Activated CD8-positive, alpha-beta T cell treated with anti-CD3 and anti-CD28 coated beads for 36 hours (primary cell): ENCODE data around the gene NUAK2. TPM values are rescaled to one million over a fixed set of nuclear protein-coding genes. Genes with fewer than 3 reads are reported as not detected.

Source experiments
- ATAC-seq: fragments of 200-7000 bp; cut with Tn5 transposase; one replicate; pipeline ENCODE4 v1.10.0; 2021; ENCODE audit warnings: mild to moderate bottlenecking, moderate library complexity
- CTCF ChIA-PET: fragments of 350-600 bp; sonication (Branson Sonifier 250); formaldehyde crosslinking; loops from one replicate; lab custom pipeline; 2021; ENCODE audit warnings: antibody characterized with exemption; lab: Charles Lee
- POLR2A ChIA-PET: fragments of 350-600 bp; sonication (Branson Sonifier 250); formaldehyde crosslinking; loops from one replicate; lab custom pipeline; 2021; ENCODE audit warnings: antibody characterized with exemption; lab: Charles Lee
- DNase-seq: peaks from one replicate; pipeline ENCODE4 v3.0.0-alpha.2; 2020
- H3K27ac Mint-ChIP-seq: one replicate; pipeline ENCODE4 v1.8.0; 2021; ENCODE audit warnings: mild to moderate bottlenecking, mixed read lengths
- H3K27me3 Mint-ChIP-seq: one replicate; pipeline ENCODE4 v1.8.0; 2021; ENCODE audit warnings: mixed read lengths
- H3K36me3 Mint-ChIP-seq: one replicate; pipeline ENCODE4 v1.8.0; 2021; ENCODE audit warnings: low read depth, mixed read lengths
- H3K4me1 Mint-ChIP-seq: one replicate; pipeline ENCODE4 v1.8.0; 2021; ENCODE audit warnings: low read depth, mixed read lengths
- H3K4me3 Mint-ChIP-seq: one replicate; pipeline ENCODE4 v1.8.0; 2021; ENCODE audit warnings: mild to moderate bottlenecking, moderate library complexity, mixed read lengths
- H3K9me3 Mint-ChIP-seq: one replicate; pipeline ENCODE4 v1.8.0; 2021; ENCODE audit warnings: mixed read lengths
- CTCF ChIP-seq: fragments of 200-600 bp; IDR thresholded peaks from one replicate; pipeline ENCODE4 v1.8.0; 2022; ENCODE audit warnings: antibody characterized with exemption, mild to moderate bottlenecking
- intact Hi-C: fragments of 100-400 bp; cut with micrococcal nuclease; formaldehyde crosslinking; loops from one replicate; pipeline ENCODE4 v1.10.0; 2022
- total RNA-seq, 2 experiments: library from RNA; stranded (reverse); gene quantifications; one replicate each; pipeline ENCODE4 v1.2.3, GENCODE V29; 2021

The NUAK2 gene
- total RNA-seq, 2 experiments from 2014 or later, result 1.9 TPM

- intact Hi-C loops, result no loop called here
- no peaks in the 10 kb centered on the region for H3K27me3 Mint-ChIP-seq
- peak; percentile 97 for DNase-seq
- TF ChIP-seq CTCF, result no peak
- H3K9me3 Mint-ChIP-seq, result no peaks in the 10 kb centered on the region
- no peaks in the 10 kb centered on the region for H3K36me3 Mint-ChIP-seq
- peaks cover 70% of the 10 kb centered on the region for H3K4me1 Mint-ChIP-seq
- CTCF ChIA-PET, result interaction anchor here (0.7 to 23.4 kb wide), 7 partner anchors 10 to 197 kb away, joined by 3 to 1285 read pairs (median 4); partner anchors contain the start of gene NUAK2
- peak; percentile 76 for ATAC-seq
- peak overlapping the region; percentile 26 for H3K4me3 Mint-ChIP-seq
- H3K27ac Mint-ChIP-seq, result peak overlapping the region; percentile 85
- POLR2A ChIA-PET, result interaction anchor here (0.6 to 10.4 kb wide), 7 partner anchors 10 to 460 kb away, joined by 3 to 158 read pairs (median 3); partner anchors contain the start of gene NUAK2
Measured at GRCh38 chr1:205287767-205288559, 33.6 kb downstream of the NUAK2 start.

GRCh38 chr1:205287076-205287475 is 34.5 kb downstream of the NUAK2 start:
- intact Hi-C loops, result no loop called here
- no peaks in the 10 kb centered on the region for H3K27me3 Mint-ChIP-seq
- ChIA-PET POLR2A (interaction anchor here (1.2 to 10.4 kb wide), 3 partner anchors 17 to 32 kb away, joined by 4 to 158 read pairs (median 7); partner anchors contain the start of gene NUAK2), CTCF (interaction anchor here (9.5 to 23.4 kb wide), 2 partner anchors 14 to 36 kb away, joined by 128 to 1285 read pairs; partner anchors contain the start of gene NUAK2)
- DNase-seq, result no peak
- ATAC-seq, result no peak
- H3K36me3 Mint-ChIP-seq, result no peaks in the 10 kb centered on the region
- no peaks in the 10 kb centered on the region for H3K9me3 Mint-ChIP-seq
- no peak overlapping the region for H3K4me3 Mint-ChIP-seq
- H3K27ac Mint-ChIP-seq, result peak overlapping the region; percentile 66
- peaks cover 73% of the 10 kb centered on the region for H3K4me1 Mint-ChIP-seq
- TF ChIP-seq CTCF, result no peak

- DNase-seq (peak; percentile 88), ATAC-seq (no peak)
- intact Hi-C loops, result no loop called here
- no peaks in the 10 kb centered on the region for H3K9me3 Mint-ChIP-seq
- peaks cover 67% of the 10 kb centered on the region for H3K4me1 Mint-ChIP-seq
- no peak for TF ChIP-seq CTCF
- H3K36me3 Mint-ChIP-seq, result no peaks in the 10 kb centered on the region
- H3K27me3 Mint-ChIP-seq, result no peaks in the 10 kb centered on the region
- H3K4me3 Mint-ChIP-seq, result peak overlapping the region; percentile 57
- ChIA-PET POLR2A (interaction anchor here (0.6 to 10.4 kb wide), 5 partner anchors 10 to 68 kb away, joined by 4 to 158 read pairs (median 7); partner anchors contain the start of gene NUAK2), CTCF (interaction anchor here (0.6 to 23.4 kb wide), 4 partner anchors 13 to 172 kb away, joined by 3 to 1285 read pairs (median 66); partner anchors contain the start of gene NUAK2)
- H3K27ac Mint-ChIP-seq, result peak overlapping the region; percentile 66
Measured at GRCh38 chr1:205286335-205286950, 35.1 kb downstream of the NUAK2 start.

- Mint-ChIP-seq H3K9me3 (peaks cover 3% of the 10 kb centered on the region), H3K27ac (peak overlapping the region; percentile 66), H3K27me3 (no peaks in the 10 kb centered on the region), H3K4me1 (peaks cover 69% of the 10 kb centered on the region), H3K4me3 (peak overlapping the region; percentile 57), H3K36me3 (no peaks in the 10 kb centered on the region)
- ATAC-seq (peak; percentile 38), DNase-seq (peak; percentile 75)
- no peak for TF ChIP-seq CTCF
- ChIA-PET POLR2A (interaction anchor here (0.6 to 10.4 kb wide), 5 partner anchors 9 to 347 kb away, joined by 3 to 158 read pairs (median 4); partner anchors contain the start of genes ELK4 and NUAK2), CTCF (interaction anchor here (0.6 to 23.4 kb wide), 6 partner anchors 9 to 171 kb away, joined by 3 to 1285 read pairs (median 6); partner anchors contain the start of gene NUAK2)
- intact Hi-C loops, result loop anchor here (2.0 kb wide), 1 partner anchor 35 kb away; the partner anchor contains the start of gene NUAK2
Measured at GRCh38 chr1:205285381-205286101, 36.0 kb downstream of the NUAK2 start.
